ENCODE data around the gene UFSP2.

GRCh38 chr4:185395238-185395955 lies 30.4 kb downstream of the UFSP2 start, which contains the start of gene LRP2BP:
- TF ChIP-seq CTCF (IDR thresholded peaks at IDR 0.05) = no peak
- no peak for TF ChIP-seq ZFX (IDR thresholded peaks at IDR 0.05; ENCODE audit: borderline replicate concordance)

Measured in 22Rv1 (cell line).